ENCODE measurements around the gene CFAP299.
"Not testable (repeated sequence)": the region's sequence is repeated elsewhere in the genome, so short reads cannot be mapped to it uniquely, and the experiment has no call there.

CFAP299 gene

DNA sequence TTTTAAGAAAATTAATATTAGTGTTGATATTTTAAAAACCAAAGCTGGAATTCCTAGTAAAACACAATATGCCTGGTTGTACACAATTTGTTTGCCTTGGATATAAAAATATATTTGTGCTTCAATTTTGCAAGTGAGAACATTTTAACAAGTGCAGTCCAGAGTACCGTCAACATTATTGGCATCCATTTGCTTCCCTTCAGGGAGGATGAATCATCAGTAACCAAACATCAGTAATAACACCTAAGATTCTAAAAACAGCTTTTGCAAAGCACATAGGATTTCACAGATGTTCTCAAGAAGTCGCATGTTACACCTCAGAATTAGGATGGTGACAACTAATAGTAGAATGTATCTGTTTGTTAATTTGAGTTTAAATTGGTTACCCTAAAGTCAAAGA lies 432.4 kb downstream of the CFAP299 start:
- no peak overlapping the region for H3K27ac ChIP-seq (ENCODE audit: low read depth, low read length)
- H3K4me3 ChIP-seq (ENCODE audit: low read depth, low read length) = no peak overlapping the region
- H3K36me3 ChIP-seq (ENCODE audit: control insufficient read depth, insufficient read depth, low read length) = no peaks in the 10 kb centered on the region
- no peaks in the 10 kb centered on the region for H3K9me3 ChIP-seq (ENCODE audit: control insufficient read depth, insufficient read depth, low read length)
- no peak overlapping the region for H3K9ac ChIP-seq (ENCODE audit: low read depth, low read length)
- no peaks in the 10 kb centered on the region for H3K27me3 ChIP-seq (ENCODE audit: control insufficient read depth, insufficient read depth, low read length)
- H3K4me1 ChIP-seq (ENCODE audit: control insufficient read depth, insufficient read depth, low read length) = peaks cover 1% of the 10 kb centered on the region; the same call in 1 of the 2 replicates

DNA sequence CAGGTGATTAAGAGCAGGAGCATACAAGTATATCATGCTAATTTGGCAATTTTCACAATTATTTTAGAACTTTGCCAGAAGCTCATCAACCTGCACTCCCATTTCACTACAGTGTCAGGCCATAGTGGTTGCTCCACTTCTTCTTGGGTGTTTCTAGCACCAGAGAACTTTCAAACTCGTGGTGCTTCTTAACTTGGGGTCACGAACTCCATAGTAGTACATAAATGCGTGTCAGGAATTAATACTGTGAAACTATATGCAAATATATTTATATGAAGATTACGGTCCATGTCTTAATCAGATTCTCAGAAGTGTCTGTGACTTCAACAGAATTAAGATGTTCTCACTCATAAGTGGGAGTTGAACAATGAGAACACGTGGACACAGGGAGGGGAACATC lies 440.6 kb downstream of the CFAP299 start:
- Histone ChIP-seq H3K4me3 (ENCODE audit: low read depth, low read length) (no peak overlapping the region), H3K4me1 (ENCODE audit: control insufficient read depth, insufficient read depth, low read length) (no peaks in the 10 kb centered on the region), H3K9me3 (ENCODE audit: control insufficient read depth, insufficient read depth, low read length) (no peaks in the 10 kb centered on the region), H3K9ac (ENCODE audit: low read depth, low read length) (no peak overlapping the region), H3K27me3 (ENCODE audit: control insufficient read depth, insufficient read depth, low read length) (no peaks in the 10 kb centered on the region), H3K27ac (ENCODE audit: low read depth, low read length) (no peak overlapping the region), H3K36me3 (ENCODE audit: control insufficient read depth, insufficient read depth, low read length) (no peaks in the 10 kb centered on the region)

DNA sequence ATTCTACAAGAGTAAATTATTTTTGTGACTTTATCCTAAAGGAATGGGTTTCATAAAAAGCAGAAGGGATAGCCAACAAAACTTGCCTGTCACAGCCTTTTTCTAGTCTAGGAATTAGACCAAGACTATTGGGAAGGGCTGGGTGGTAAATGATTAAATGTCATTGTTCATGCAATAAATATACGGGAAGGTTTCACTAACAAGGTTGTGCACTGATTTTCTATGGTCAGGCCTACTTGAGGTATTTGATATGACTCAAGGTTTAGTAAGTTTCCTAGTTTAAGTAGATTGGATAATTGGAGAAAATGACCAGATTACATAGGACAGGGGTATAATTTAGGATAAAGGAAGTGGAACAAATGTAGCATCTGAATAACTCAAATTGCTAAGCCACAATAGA lies 445.9 kb downstream of the CFAP299 start:
- Histone ChIP-seq H3K9me3 (ENCODE audit: control insufficient read depth, insufficient read depth, low read length) (no peaks in the 10 kb centered on the region), H3K4me1 (ENCODE audit: control insufficient read depth, insufficient read depth, low read length) (no peaks in the 10 kb centered on the region), H3K4me3 (ENCODE audit: low read depth, low read length) (no peak overlapping the region), H3K27ac (ENCODE audit: low read depth, low read length) (no peak overlapping the region), H3K36me3 (ENCODE audit: control insufficient read depth, insufficient read depth, low read length) (no peaks in the 10 kb centered on the region), H3K27me3 (ENCODE audit: control insufficient read depth, insufficient read depth, low read length) (no peaks in the 10 kb centered on the region), H3K9ac (ENCODE audit: low read depth, low read length) (no peak overlapping the region)

DNA sequence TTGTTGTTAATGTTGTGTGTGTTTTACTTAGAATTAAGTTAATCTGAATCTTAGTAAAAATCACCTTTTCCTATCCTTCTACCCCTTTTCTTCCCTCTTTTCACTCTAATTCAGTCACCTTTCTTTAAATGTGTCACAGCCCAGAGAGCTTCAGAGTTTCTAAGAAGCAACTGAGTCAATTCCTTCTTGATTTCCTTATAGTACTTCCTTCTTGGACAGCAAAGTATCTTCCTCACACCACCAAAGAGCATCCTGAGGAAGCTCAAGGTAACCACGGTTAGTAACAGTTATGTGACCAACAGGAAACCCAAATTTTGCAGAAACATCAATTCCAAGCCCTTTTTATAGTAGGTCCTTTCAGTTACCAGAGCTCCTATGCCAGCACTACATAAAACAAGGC lies 451.8 kb downstream of the CFAP299 start:
- Histone ChIP-seq H3K4me1 (ENCODE audit: control insufficient read depth, insufficient read depth, low read length) (no peaks in the 10 kb centered on the region), H3K9ac (ENCODE audit: low read depth, low read length) (no peak overlapping the region), H3K27ac (ENCODE audit: low read depth, low read length) (no peak overlapping the region), H3K9me3 (ENCODE audit: control insufficient read depth, insufficient read depth, low read length) (no peaks in the 10 kb centered on the region), H3K27me3 (ENCODE audit: control insufficient read depth, insufficient read depth, low read length) (no peaks in the 10 kb centered on the region), H3K36me3 (ENCODE audit: control insufficient read depth, insufficient read depth, low read length) (no peaks in the 10 kb centered on the region), H3K4me3 (ENCODE audit: low read depth, low read length) (no peak overlapping the region)

DNA sequence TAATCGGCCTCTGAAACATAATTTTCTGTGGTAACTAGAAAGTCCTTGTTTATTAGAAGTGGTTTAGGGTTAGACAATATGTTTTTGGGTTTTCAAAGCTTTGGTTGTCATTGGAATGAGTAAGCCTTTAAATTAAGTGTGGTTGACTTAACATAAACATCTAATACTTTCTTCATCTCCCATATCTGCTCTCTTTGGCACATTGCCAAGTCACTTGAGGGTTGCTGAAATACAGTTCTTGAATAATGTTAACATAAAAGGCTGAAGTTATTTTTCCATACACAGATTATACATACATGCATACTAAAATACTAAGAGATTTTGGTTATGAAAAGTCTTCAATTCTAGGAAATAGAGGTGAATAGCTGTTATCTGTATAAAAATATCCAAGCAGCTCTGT lies 453.3 kb downstream of the CFAP299 start:
- Histone ChIP-seq H3K9me3 (ENCODE audit: control insufficient read depth, insufficient read depth, low read length) (no peaks in the 10 kb centered on the region), H3K27ac (ENCODE audit: low read depth, low read length) (no peak overlapping the region), H3K9ac (ENCODE audit: low read depth, low read length) (no peak overlapping the region), H3K27me3 (ENCODE audit: control insufficient read depth, insufficient read depth, low read length) (no peaks in the 10 kb centered on the region), H3K36me3 (ENCODE audit: control insufficient read depth, insufficient read depth, low read length) (no peaks in the 10 kb centered on the region), H3K4me1 (ENCODE audit: control insufficient read depth, insufficient read depth, low read length) (no peaks in the 10 kb centered on the region), H3K4me3 (ENCODE audit: low read depth, low read length) (no peak overlapping the region)

DNA sequence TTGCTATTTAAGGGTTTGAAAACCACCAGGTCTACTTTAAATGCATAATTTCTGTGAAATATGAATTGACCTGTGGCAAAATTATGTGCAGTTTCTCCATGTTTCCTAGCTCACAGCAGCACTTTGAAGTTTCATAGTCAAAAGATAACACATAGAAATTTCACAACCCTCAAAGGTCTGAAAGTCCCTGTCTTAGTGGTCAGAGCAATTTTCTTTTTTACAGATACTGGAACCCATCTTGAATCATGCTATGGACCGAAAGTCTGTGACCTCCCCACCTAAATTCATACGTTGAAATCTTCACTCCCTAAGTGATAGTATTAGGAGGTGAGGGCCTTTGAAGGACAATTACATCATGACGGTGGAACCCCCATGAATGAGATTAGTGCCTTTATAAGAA lies 454.6 kb downstream of the CFAP299 start:
- H3K27ac ChIP-seq (ENCODE audit: low read depth, low read length) = no peak overlapping the region
- no peak overlapping the region for H3K9ac ChIP-seq (ENCODE audit: low read depth, low read length)

DNA sequence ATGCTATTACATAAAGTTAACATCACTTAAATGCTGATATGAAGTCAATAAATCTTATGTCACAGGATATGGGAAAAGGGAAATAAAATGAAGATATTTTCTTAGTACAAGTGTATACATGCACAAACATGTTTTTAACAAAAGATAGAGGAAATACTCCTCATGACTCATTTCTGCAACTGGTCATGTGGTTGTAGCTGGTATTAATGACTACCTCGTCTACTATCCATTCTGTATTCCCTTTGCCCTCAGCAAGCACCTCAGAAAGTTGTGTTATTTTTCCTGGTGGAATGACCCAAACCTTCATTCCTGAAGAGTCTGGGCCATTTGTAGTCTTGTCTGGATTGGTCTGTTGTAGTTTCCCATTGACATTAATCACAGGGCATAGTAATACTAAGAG lies 458.1 kb downstream of the CFAP299 start:
- not testable (repeated sequence) for H3K27me3 ChIP-seq (ENCODE audit: control insufficient read depth, insufficient read depth, low read length)

More for the DNA sequence above, 454.6 kb downstream of the CFAP299 start:
- Histone ChIP-seq H3K4me3 (ENCODE audit: low read depth, low read length) (no peak overlapping the region), H3K9me3 (ENCODE audit: control insufficient read depth, insufficient read depth, low read length) (no peaks in the 10 kb centered on the region; the same call in 1 of the 2 replicates), H3K4me1 (ENCODE audit: control insufficient read depth, insufficient read depth, low read length) (no peaks in the 10 kb centered on the region), H3K36me3 (ENCODE audit: control insufficient read depth, insufficient read depth, low read length) (no peaks in the 10 kb centered on the region), H3K27me3 (ENCODE audit: control insufficient read depth, insufficient read depth, low read length) (no peaks in the 10 kb centered on the region)

DNA sequence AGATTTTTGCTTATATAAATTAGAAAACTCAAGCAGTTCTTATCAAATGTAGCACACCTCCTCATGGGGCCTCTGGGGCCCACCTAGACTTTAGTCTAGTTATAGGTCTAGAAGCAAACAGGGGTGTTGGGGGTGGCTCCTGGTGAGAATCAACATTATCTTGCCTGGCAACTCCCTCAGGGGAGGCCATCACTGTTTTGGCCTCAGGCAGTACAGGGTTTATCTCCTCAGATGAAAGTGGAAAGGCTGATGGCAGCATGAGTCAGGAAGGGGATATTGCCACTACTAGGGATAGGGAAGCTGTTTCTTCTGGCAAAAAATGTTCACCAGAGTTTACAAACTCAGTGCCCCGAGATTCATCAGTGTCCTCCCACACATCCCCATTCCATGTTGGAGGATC lies 462.6 kb downstream of the CFAP299 start:
- Histone ChIP-seq H3K4me3 (ENCODE audit: low read depth, low read length) (no peak overlapping the region), H3K9me3 (ENCODE audit: control insufficient read depth, insufficient read depth, low read length) (no peaks in the 10 kb centered on the region; the same call in 1 of the 2 replicates), H3K36me3 (ENCODE audit: control insufficient read depth, insufficient read depth, low read length) (no peaks in the 10 kb centered on the region), H3K27ac (ENCODE audit: low read depth, low read length) (no peak overlapping the region), H3K27me3 (ENCODE audit: control insufficient read depth, insufficient read depth, low read length) (no peaks in the 10 kb centered on the region), H3K4me1 (ENCODE audit: control insufficient read depth, insufficient read depth, low read length) (no peaks in the 10 kb centered on the region), H3K9ac (ENCODE audit: low read depth, low read length) (no peak overlapping the region)

More for the DNA sequence above, 458.1 kb downstream of the CFAP299 start:
- H3K4me1 ChIP-seq (ENCODE audit: control insufficient read depth, insufficient read depth, low read length); H3K36me3 ChIP-seq (ENCODE audit: control insufficient read depth, insufficient read depth, low read length); H3K4me3 ChIP-seq (ENCODE audit: low read depth, low read length); H3K27ac ChIP-seq (ENCODE audit: low read depth, low read length); H3K9me3 ChIP-seq (ENCODE audit: control insufficient read depth, insufficient read depth, low read length); H3K9ac ChIP-seq (ENCODE audit: low read depth, low read length): not testable (repeated sequence)

DNA sequence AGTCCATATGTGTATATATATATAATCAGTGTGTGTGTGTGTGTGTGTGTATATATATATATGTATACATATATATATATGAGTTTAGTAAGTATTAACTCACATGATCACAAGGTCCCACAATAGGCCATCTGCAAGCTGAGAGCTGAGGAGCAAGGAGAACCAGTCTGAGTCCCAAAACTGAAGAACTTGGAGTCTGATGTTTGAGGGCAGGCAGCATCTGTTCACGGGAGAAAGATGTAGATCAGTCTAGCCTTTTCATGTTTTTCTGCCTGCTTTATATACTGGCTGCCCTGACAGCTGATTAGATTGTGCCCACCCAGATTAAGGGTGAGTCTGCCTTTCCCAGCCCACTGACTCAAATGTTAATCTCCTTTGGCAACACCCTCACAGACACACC lies 465.2 kb downstream of the CFAP299 start:
- not testable (repeated sequence) for H3K27me3 ChIP-seq (ENCODE audit: control insufficient read depth, insufficient read depth, low read length); H3K4me3 ChIP-seq (ENCODE audit: low read depth, low read length); H3K4me1 ChIP-seq (ENCODE audit: control insufficient read depth, insufficient read depth, low read length); H3K27ac ChIP-seq (ENCODE audit: low read depth, low read length); H3K9ac ChIP-seq (ENCODE audit: low read depth, low read length); H3K9me3 ChIP-seq (ENCODE audit: control insufficient read depth, insufficient read depth, low read length); H3K36me3 ChIP-seq (ENCODE audit: control insufficient read depth, insufficient read depth, low read length)

DNA sequence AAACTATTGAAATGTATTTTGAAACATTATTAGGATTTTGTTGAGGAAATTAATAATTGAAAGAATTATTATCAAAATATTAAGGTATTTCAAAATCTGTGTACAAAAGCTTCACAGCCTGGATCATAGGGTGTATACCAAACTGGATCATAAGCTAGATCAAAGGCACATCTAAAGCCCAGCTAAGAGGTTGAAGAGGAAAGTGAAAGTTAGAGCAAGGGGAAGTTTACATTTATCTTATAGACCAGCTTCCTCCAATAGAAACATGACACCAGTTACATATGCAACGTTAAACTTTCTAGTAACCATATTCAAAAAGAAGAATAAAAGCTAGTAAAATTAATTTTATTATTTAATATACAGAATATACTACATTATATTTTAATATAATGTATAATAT lies 467.8 kb downstream of the CFAP299 start:
- H3K36me3 ChIP-seq (ENCODE audit: control insufficient read depth, insufficient read depth, low read length) = no peaks in the 10 kb centered on the region
- no peak overlapping the region for H3K4me3 ChIP-seq (ENCODE audit: low read depth, low read length)
- H3K27ac ChIP-seq (ENCODE audit: low read depth, low read length) = no peak overlapping the region
- no peak overlapping the region for H3K9ac ChIP-seq (ENCODE audit: low read depth, low read length)
- no peaks in the 10 kb centered on the region for H3K9me3 ChIP-seq (ENCODE audit: control insufficient read depth, insufficient read depth, low read length)
- H3K4me1 ChIP-seq (ENCODE audit: control insufficient read depth, insufficient read depth, low read length) = no peaks in the 10 kb centered on the region
- no peaks in the 10 kb centered on the region for H3K27me3 ChIP-seq (ENCODE audit: control insufficient read depth, insufficient read depth, low read length)

DNA sequence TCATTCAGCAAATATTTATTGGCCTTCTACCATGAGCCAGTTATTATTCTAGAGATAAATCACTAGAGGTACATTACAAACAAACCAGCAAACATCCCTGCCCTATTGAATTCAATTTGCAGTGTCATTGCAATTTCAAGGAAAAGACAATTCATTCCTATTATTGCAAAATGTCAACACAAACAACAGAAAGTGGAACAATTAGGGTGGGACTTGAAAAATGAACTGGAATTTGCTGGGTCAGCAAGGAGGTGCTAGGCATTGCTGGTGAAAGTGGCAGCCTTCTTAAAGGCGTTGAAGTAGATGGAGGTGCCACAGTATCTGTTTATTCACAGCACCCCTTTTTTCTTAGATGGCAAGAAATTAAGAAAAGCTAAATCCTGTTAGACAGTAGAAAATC lies 470.9 kb downstream of the CFAP299 start:
- no peaks in the 10 kb centered on the region for H3K9me3 ChIP-seq (ENCODE audit: control insufficient read depth, insufficient read depth, low read length)
- no peaks in the 10 kb centered on the region for H3K27me3 ChIP-seq (ENCODE audit: control insufficient read depth, insufficient read depth, low read length)
- H3K4me3 ChIP-seq (ENCODE audit: low read depth, low read length) = no peak overlapping the region
- no peak overlapping the region for H3K9ac ChIP-seq (ENCODE audit: low read depth, low read length)
- H3K4me1 ChIP-seq (ENCODE audit: control insufficient read depth, insufficient read depth, low read length) = no peaks in the 10 kb centered on the region
- no peaks in the 10 kb centered on the region for H3K36me3 ChIP-seq (ENCODE audit: control insufficient read depth, insufficient read depth, low read length)
- no peak overlapping the region for H3K27ac ChIP-seq (ENCODE audit: low read depth, low read length)
